LoVo (cell line): ENCODE measurements around the gene PPP3R1.

ENCODE experiments used
- DNase-seq: peaks from one replicate; pipeline ENCODE4 v3.0.0-alpha.2; 2016; ENCODE audit warnings: low spot score

PPP3R1 gene

DNA sequence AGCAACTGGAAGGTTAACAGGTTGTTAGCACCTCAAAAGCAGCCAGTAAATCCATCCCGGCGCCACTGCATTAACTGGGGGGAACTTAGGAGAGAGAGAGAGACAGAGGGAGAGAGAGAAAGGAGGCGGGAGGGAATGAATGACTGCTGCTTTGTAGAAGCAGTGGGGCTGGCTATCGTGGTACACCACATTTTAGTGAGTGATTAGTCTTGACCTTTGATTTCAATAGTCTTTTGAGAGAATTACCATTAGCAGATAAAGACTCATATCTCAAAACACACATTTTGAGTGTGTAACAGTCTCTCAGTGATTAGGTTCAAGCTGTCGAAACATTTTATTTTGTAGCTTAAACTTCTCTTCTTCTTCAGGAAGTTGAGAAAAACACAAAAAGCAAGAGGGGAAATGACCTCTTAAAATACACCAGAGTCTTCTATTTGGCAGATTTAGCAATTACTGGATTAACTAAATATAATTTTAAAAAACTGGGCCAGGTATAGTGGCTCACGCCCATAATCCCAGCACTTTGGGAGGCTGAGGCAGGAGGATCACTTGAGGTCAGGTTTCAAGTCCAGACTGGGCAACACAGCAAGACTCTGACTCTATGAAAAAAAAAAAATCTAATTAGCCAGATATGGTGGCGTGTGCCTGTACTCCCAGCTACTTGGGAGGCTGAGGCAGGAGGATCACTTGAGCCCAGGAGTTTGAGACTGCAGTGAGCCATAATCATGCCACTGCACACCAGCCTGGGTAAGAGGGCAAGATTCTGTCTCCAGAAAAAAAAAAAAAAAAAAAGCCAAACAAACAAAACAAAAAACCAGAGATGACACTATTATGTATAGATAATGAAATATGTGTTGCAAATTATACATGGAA is 116.6 kb downstream of the PPP3R1 start:
- no peak for DNase-seq

DNA sequence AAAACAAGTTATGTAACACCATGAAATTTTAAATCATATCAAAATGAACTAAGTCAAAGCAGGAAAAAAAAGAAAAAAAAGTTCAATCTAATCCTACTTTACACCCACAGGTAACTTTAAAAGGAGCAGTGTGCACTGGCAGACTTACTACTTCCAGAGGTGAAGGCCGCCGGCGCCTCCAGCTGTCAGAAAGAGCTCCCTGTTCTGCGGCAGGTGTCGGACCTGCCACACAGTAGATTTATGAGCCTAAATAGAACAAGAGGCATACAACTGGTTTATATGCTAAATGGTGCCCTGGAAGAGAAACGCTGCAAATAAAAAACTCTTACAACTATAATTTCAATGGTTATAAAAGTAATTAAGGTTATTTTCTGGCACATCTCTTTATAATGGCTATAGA is 117.8 kb downstream of the PPP3R1 start:
- no peak for DNase-seq

DNA sequence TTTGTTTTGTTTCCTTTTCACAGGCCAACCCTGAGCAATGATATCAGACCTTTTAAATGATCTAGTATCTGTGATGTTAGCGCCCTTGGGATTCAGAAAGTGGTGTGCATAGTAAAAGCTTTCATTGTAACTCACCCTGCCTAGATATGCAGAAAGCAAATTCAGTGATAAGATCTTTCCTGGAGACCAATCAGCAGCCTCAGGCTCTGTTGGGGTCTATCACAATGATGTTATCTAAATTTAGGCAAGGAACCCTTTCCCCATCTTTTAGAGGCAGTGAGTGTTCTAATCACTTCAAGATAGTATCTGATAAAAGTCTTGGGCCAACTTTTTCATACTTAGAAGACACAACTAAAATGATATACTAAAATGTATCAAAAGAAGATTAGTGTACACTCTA is 118.2 kb downstream of the PPP3R1 start:
- DNase-seq, result no peak
